B cell (primary cell): ENCODE results near the gene TDO2.

ENCODE experiments used
- EZH2 ChIP-seq: IDR thresholded peaks from 2 replicates; pipeline ENCODE4 v1.6.1; 2012; ENCODE audit warnings: borderline replicate concordance, low read depth, mild to moderate bottlenecking, moderate library complexity, low read length; ENCODE audit not compliant: insufficient read depth, poor library complexity, severe bottlenecking
- TF ChIP-seq, protein P1 (sequence below): fragments of 200-600 bp; IDR thresholded peaks from one replicate; pipeline ENCODE4 v1.8.0; 2022; ENCODE audit warnings: antibody characterized with exemption, mild to moderate bottlenecking

DNA sequence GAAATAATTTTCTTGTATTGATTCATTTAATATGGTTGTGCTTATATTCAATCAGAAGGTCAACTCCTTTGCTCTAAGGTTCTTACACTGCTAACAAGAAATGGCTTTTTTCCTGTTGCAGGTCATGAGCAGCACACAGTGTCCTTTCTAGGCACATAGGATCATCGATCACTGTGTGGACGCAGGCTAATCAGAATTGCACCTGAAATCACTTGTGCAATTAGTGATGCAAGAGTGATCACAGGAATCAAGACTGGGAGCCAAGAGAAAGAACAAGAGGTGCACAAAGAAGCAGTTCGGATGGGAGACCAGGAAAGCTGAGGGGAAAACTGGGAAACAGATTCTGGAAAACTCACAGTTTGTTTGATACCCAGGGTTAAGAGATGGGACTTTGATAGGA lies 21.1 kb downstream of the TDO2 start:
- TF ChIP-seq, protein P1, sequence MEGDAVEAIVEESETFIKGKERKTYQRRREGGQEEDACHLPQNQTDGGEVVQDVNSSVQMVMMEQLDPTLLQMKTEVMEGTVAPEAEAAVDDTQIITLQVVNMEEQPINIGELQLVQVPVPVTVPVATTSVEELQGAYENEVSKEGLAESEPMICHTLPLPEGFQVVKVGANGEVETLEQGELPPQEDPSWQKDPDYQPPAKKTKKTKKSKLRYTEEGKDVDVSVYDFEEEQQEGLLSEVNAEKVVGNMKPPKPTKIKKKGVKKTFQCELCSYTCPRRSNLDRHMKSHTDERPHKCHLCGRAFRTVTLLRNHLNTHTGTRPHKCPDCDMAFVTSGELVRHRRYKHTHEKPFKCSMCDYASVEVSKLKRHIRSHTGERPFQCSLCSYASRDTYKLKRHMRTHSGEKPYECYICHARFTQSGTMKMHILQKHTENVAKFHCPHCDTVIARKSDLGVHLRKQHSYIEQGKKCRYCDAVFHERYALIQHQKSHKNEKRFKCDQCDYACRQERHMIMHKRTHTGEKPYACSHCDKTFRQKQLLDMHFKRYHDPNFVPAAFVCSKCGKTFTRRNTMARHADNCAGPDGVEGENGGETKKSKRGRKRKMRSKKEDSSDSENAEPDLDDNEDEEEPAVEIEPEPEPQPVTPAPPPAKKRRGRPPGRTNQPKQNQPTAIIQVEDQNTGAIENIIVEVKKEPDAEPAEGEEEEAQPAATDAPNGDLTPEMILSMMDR, result no peak
- no peak for TF ChIP-seq EZH2
